ENCODE data around the gene GRAMD2A. TPM values are rescaled to one million over a fixed set of nuclear protein-coding genes. Genes with fewer than 3 reads are reported as not detected.
A peak's percentile ranks its signal among the peaks of the same experiment; 100 is the strongest.

GRAMD2A gene
- total and polyA plus RNA-seq, 8 donors = 0.19 to 0.28 TPM; not detected in 6

DNA sequence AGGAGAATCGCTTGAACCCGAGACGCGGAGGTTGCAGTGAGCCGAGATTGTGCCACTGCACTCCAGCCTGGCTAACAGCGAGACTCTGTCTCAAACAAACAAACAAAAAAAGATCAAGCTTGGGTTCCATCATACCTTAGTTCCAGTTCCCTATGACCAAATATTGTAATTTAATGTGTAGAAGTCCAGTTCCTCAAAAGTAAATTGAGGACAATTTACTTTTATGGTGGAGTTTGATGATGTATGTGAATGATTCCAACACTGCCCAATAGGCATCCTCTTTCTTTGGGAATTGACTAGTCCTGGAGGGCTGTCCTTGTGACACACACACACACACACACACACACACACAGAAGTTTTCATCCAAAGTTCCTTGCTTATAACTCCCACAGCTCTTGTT lies 36.2 kb upstream of the GRAMD2A start:
- no peak for FAIRE-seq
- H3K9me3 ChIP-seq = no peaks in the 10 kb centered on the region
- H3K4me1 ChIP-seq = peaks cover 7 to 15% (median 14%) of the 10 kb centered on the region in 3 donors
- WGBS, 2 donors = 92 to 97% methylated on average over 6 of the region's 6 CpGs
- no peaks in the 10 kb centered on the region for H3K27me3 ChIP-seq
- no peak overlapping the region for H3K4me3 ChIP-seq
- H3K27ac ChIP-seq = no peak overlapping the region
- H3K36me3 ChIP-seq = no peaks in the 10 kb centered on the region
- no peak for TF ChIP-seq CTCF (IDR thresholded peaks at IDR 0.05)
- no peak for ATAC-seq
- no peak for DNase-seq
- intact Hi-C loops (cut with DNase I) = no loop called here

DNA sequence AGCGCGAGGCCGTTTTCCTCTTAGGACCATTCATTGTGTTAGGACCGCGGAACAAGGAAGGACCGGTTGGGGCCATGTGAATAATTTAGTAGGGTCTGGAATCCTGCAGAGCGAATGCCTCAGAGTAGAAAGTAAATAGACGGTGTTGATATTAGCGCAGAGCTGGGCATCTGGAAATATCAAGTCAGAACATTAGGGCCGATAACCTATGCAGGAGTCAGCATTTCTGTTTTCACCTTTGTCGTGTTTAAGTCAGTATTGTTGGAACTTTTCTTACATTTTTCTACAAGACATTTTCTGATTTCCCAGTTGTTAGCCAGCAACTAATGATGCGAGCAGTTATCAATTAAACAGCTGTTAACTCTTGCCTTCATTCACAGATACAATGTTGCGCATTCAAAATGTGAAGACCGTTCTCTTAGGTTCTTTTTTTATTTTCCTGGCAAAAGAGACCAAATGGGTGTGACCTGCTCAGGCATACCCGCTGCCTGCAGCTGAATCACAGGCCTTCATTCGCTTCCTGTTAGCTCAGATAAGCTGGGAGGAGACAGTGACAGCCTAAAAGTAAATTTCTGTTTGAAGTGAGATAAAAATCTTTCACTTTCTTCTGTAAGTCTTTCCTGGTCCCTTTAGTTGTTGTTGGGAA lies 34.4 kb upstream of the GRAMD2A start:
- peak overlapping the region; percentile 81 to 95 (median 84) for H3K27ac ChIP-seq
- peak overlapping the region; percentile 76 to 83 (median 81) for H3K4me3 ChIP-seq
- intact Hi-C loops (cut with DNase I) = no loop called here
- DNase-seq (peak in 2 of 6 donors; percentile 36 to 46), ATAC-seq (peak; percentile 19 to 37 (median 28)), FAIRE-seq (no peak)
- 0 to 1% methylated on average over 16 of the region's 16 CpGs for WGBS, 2 donors
- no peak for TF ChIP-seq CTCF (IDR thresholded peaks at IDR 0.05)
- H3K27me3 ChIP-seq = no peaks in the 10 kb centered on the region
- H3K9me3 ChIP-seq = no peaks in the 10 kb centered on the region
- peaks cover 7 to 22% (median 19%) of the 10 kb centered on the region in 3 donors for H3K4me1 ChIP-seq
- no peaks in the 10 kb centered on the region for H3K36me3 ChIP-seq

DNA sequence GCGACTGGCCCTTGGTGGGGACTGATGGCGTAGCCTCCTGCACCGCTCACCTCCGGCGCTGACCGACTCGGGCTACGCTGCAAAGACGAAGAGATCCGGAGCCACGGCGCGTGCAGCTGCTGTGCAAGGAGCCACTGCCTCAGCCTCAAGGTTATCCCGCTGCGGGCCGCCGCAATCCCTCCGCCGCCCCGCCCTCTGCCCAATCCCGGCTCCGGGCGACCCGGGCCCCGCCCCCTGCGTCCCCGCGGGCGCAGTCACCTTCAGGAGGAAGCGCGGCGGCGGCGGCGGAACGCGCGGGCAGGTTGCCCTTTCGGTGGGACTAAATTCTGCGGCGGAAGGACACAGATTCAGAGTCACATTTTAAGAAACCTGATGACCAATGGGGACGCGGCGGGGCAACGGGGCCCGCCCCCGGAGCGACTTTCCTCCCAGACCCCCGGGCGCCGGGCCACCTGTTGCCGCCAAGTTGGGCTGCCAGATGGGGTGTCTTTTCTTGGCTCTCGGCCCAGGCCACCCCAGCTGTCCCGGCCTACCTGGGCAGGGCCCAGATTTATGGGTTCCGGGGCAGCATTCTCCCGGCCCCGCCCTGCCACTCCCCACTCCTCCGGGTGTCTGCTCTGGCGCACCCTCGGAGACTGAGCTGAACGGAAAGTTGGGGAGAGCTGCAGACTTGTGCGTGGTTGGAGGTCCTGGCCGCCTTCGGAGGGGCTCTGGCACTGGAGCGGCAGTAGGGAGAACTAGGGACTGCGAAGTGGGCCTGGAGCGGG lies 33.7 kb upstream of the GRAMD2A start, which contains the start of gene PKM:
PKM (minus strand) TSS at position 125 of the 767 bp plus-strand sequence. CDS start 12,093 bp downstream, outside the sequence.
- FAIRE-seq = no peak
- Histone ChIP-seq H3K9me3 (no peaks in the 10 kb centered on the region), H3K4me1 (peaks cover 7 to 30% (median 19%) of the 10 kb centered on the region in 3 donors), H3K27me3 (no peaks in the 10 kb centered on the region), H3K4me3 (peak within 1 kb of the TSS; percentile 76 to 83 (median 81)), H3K36me3 (no peaks in the 10 kb centered on the region), H3K27ac (peak within 1 kb of the TSS; percentile 81 to 95 (median 84))
- intact Hi-C loops (cut with DNase I) = no loop called here
- peak; percentile 87 to 92 (median 90) for ATAC-seq
- 0% methylated on average over 61 to 67 of the region's 67 CpGs for WGBS, 2 donors
- no peak for TF ChIP-seq CTCF (IDR thresholded peaks at IDR 0.05)
- DNase-seq = peak; percentile 96 to 99 (median 98)

- intact Hi-C loops (cut with DNase I) = no loop called here
- FAIRE-seq = no peak
Measured at GRCh38 chr15:72230197-72231065, 32.8 kb upstream of the GRAMD2A start.

More at GRCh38 chr15:72230197-72231065, 32.8 kb upstream of the GRAMD2A start:
- H3K36me3 ChIP-seq = no peaks in the 10 kb centered on the region
- WGBS, 2 donors = 0% methylated on average over 69 to 79 of the region's 79 CpGs
- ATAC-seq (peak; percentile 56 to 70 (median 65)), DNase-seq (peak; percentile 78 to 90 (median 86))
- peak overlapping the region; percentile 81 to 95 (median 84) for H3K27ac ChIP-seq
- peak overlapping the region; percentile 76 to 83 (median 81) for H3K4me3 ChIP-seq
- no peaks in the 10 kb centered on the region for H3K9me3 ChIP-seq
- H3K27me3 ChIP-seq = no peaks in the 10 kb centered on the region
- H3K4me1 ChIP-seq = peaks cover 7 to 33% (median 19%) of the 10 kb centered on the region in 3 donors
- TF ChIP-seq CTCF (IDR thresholded peaks at IDR 0.05) = no peak
